ENCODE data around the gene SLC35C1.

SLC35C1 gene

GRCh38 chr11:45772449-45772774 is 32.5 kb upstream of the SLC35C1 start:
- H3K27ac ChIP-seq (ENCODE audit: low read depth, low read length): no peak overlapping the region
- H3K27me3 ChIP-seq (ENCODE audit: control insufficient read depth, insufficient read depth, low read length): peaks cover 2% of the 10 kb centered on the region
- H3K4me1 ChIP-seq (ENCODE audit: control insufficient read depth, insufficient read depth, low read length): no peaks in the 10 kb centered on the region
- no peak overlapping the region for H3K4me3 ChIP-seq (ENCODE audit: low read length)
- no peaks in the 10 kb centered on the region for H3K36me3 ChIP-seq (ENCODE audit: control insufficient read depth, insufficient read depth, low read length)
- H3K9ac ChIP-seq (ENCODE audit: low read length): no peak overlapping the region

DNA sequence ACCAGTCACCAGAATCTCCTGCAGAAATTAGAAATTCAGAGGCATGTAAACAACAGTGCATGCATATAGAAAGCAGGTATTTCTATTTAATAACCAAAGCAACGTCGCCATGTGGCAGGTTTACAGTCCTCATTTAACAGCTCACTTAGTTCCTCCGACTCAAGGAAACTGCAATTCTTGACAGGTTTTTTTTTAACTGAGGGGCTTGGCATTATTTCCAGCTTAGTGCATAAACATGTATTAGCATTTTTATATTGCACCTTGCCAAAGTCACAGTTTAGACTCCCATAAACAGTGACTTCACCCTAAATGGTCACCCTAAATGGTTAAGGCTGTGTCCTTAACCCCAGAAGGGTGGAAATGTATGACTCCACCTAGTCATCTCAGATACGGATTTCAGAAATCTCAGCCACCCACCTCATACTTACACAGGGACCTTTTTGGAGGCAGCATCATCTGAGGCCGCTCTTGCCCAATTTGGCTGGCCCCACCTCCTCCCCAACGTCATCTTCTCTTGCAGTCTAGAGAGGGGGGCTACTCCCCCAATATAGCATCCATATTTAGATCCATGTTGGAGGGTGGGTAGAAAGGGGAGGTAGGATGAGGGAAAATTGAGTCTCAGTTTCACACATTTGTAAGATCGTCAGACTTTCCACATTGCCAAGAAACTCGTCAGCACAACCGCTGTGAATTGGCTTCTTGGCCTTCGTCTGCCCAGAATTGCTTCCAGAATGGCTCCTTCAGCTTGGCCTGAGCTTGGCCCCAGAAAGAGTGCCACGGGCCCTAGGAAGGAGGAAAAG is 31.8 kb upstream of the SLC35C1 start:
- H3K36me3 ChIP-seq (ENCODE audit: control insufficient read depth, insufficient read depth, low read length): no peaks in the 10 kb centered on the region
- no peak overlapping the region for H3K27ac ChIP-seq (ENCODE audit: low read depth, low read length)
- H3K4me3 ChIP-seq (ENCODE audit: low read length): no peak overlapping the region
- H3K27me3 ChIP-seq (ENCODE audit: control insufficient read depth, insufficient read depth, low read length): peaks cover 2% of the 10 kb centered on the region
- no peaks in the 10 kb centered on the region for H3K4me1 ChIP-seq (ENCODE audit: control insufficient read depth, insufficient read depth, low read length)
- H3K9ac ChIP-seq (ENCODE audit: low read length): no peak overlapping the region

- Histone ChIP-seq H3K36me3 (ENCODE audit: control insufficient read depth, insufficient read depth, low read length) (no peaks in the 10 kb centered on the region), H3K4me1 (ENCODE audit: control insufficient read depth, insufficient read depth, low read length) (no peaks in the 10 kb centered on the region), H3K27ac (ENCODE audit: low read depth, low read length) (no peak overlapping the region), H3K9ac (ENCODE audit: low read length) (no peak overlapping the region), H3K4me3 (ENCODE audit: low read length) (no peak overlapping the region), H3K27me3 (ENCODE audit: control insufficient read depth, insufficient read depth, low read length) (peaks cover 2% of the 10 kb centered on the region)
Measured at GRCh38 chr11:45773786-45774655, 30.9 kb upstream of the SLC35C1 start.

DNA sequence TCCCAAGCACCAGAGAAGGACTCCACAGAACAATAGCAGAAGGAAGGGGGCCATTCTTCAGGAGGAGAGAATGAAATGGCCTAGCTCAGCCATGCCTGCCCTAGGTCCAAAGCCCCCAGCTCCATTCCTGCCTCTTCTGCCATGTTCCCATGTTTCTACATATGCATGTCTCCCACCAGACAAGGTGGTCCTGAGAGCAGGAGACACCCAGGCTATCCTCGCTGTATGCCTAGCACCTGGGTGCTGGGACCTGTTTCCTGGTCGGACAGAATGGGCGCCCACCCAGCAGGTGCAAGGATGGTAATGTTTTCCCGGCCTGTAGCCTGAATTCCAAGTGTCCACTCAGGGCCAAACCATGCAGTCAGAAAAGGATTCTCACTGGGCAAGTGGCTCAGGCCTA is 30.2 kb upstream of the SLC35C1 start:
- no peak overlapping the region for H3K9ac ChIP-seq (ENCODE audit: low read length)
- peaks cover 2% of the 10 kb centered on the region for H3K27me3 ChIP-seq (ENCODE audit: control insufficient read depth, insufficient read depth, low read length)
- no peaks in the 10 kb centered on the region for H3K4me1 ChIP-seq (ENCODE audit: control insufficient read depth, insufficient read depth, low read length)
- H3K27ac ChIP-seq (ENCODE audit: low read depth, low read length): no peak overlapping the region
- H3K36me3 ChIP-seq (ENCODE audit: control insufficient read depth, insufficient read depth, low read length): no peaks in the 10 kb centered on the region
- H3K4me3 ChIP-seq (ENCODE audit: low read length): no peak overlapping the region

GRCh38 chr11:45777127-45777969 is 27.6 kb upstream of the SLC35C1 start:
- H3K4me1 ChIP-seq (ENCODE audit: control insufficient read depth, insufficient read depth, low read length): no peaks in the 10 kb centered on the region
- H3K27ac ChIP-seq (ENCODE audit: low read depth, low read length): no peak overlapping the region
- no peak overlapping the region for H3K4me3 ChIP-seq (ENCODE audit: low read length)
- H3K9ac ChIP-seq (ENCODE audit: low read length): no peak overlapping the region
- no peaks in the 10 kb centered on the region for H3K27me3 ChIP-seq (ENCODE audit: control insufficient read depth, insufficient read depth, low read length)
- no peaks in the 10 kb centered on the region for H3K36me3 ChIP-seq (ENCODE audit: control insufficient read depth, insufficient read depth, low read length)

DNA sequence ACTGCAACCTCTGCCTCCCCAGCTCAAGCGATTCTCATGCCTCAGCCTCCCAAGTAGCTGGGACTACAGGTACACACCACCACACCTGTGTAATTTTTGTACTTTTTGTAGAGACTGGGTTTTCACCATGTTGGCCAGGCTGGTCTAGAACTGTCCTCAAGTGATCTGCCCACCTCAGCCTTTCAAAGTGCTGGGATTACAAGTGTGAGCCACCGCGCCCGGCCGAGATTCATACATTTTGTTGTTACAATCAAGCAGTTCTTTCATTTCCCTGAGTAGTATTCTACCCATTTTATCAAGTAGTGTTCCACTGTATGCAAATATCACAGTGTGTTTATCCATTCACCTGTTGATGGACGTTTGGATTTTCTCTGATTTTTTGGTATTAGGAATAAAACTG is 26.6 kb upstream of the SLC35C1 start:
- H3K36me3 ChIP-seq (ENCODE audit: control insufficient read depth, insufficient read depth, low read length): no peaks in the 10 kb centered on the region
- no peaks in the 10 kb centered on the region for H3K4me1 ChIP-seq (ENCODE audit: control insufficient read depth, insufficient read depth, low read length)
- no peak overlapping the region for H3K4me3 ChIP-seq (ENCODE audit: low read length)
- H3K27me3 ChIP-seq (ENCODE audit: control insufficient read depth, insufficient read depth, low read length): no peaks in the 10 kb centered on the region
- no peak overlapping the region for H3K27ac ChIP-seq (ENCODE audit: low read depth, low read length)
- H3K9ac ChIP-seq (ENCODE audit: low read length): no peak overlapping the region

GRCh38 chr11:45779602-45780001 is 25.3 kb upstream of the SLC35C1 start:
- Histone ChIP-seq H3K4me1 (ENCODE audit: control insufficient read depth, insufficient read depth, low read length) (no peaks in the 10 kb centered on the region), H3K27ac (ENCODE audit: low read depth, low read length) (no peak overlapping the region), H3K9ac (ENCODE audit: low read length) (no peak overlapping the region), H3K36me3 (ENCODE audit: control insufficient read depth, insufficient read depth, low read length) (no peaks in the 10 kb centered on the region), H3K27me3 (ENCODE audit: control insufficient read depth, insufficient read depth, low read length) (no peaks in the 10 kb centered on the region), H3K4me3 (ENCODE audit: low read length) (no peak overlapping the region)

- Histone ChIP-seq H3K36me3 (ENCODE audit: control insufficient read depth, insufficient read depth, low read length) (no peaks in the 10 kb centered on the region), H3K4me1 (ENCODE audit: control insufficient read depth, insufficient read depth, low read length) (no peaks in the 10 kb centered on the region)
Measured at GRCh38 chr11:45786272-45786671, 18.7 kb upstream of the SLC35C1 start.

DNA sequence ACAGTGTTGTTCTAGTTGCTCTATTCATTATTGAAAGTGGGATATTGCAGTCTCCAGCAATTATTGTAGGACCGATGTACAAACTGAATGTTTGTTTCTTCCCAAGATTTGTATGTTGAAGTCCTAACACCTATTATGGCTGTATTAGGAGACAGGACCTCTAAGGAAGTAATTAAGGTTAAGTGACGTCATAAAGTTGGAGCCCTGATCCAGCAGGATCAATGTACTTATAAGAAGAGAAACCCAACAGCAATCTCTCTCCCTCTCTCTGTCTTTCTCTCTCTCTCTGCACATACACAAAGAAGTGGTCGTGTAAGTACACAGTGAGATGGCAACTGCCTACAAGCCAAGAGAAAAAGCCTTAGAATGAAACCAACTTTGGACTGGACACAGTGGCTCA is 16.1 kb upstream of the SLC35C1 start:
- Histone ChIP-seq H3K36me3 (ENCODE audit: control insufficient read depth, insufficient read depth, low read length) (no peaks in the 10 kb centered on the region), H3K27ac (ENCODE audit: low read depth, low read length) (no peak overlapping the region), H3K4me1 (ENCODE audit: control insufficient read depth, insufficient read depth, low read length) (no peaks in the 10 kb centered on the region), H3K27me3 (ENCODE audit: control insufficient read depth, insufficient read depth, low read length) (no peaks in the 10 kb centered on the region), H3K4me3 (ENCODE audit: low read length) (no peak overlapping the region), H3K9ac (ENCODE audit: low read length) (no peak overlapping the region)

More at GRCh38 chr11:45786272-45786671, 18.7 kb upstream of the SLC35C1 start:
- H3K9ac ChIP-seq (ENCODE audit: low read length): no peak overlapping the region
- H3K27me3 ChIP-seq (ENCODE audit: control insufficient read depth, insufficient read depth, low read length): no peaks in the 10 kb centered on the region
- H3K27ac ChIP-seq (ENCODE audit: low read depth, low read length): no peak overlapping the region
- no peak overlapping the region for H3K4me3 ChIP-seq (ENCODE audit: low read length)

GRCh38 chr11:45791524-45791923 is 13.4 kb upstream of the SLC35C1 start:
- no peak overlapping the region for H3K4me3 ChIP-seq (ENCODE audit: low read length)
- H3K27me3 ChIP-seq (ENCODE audit: control insufficient read depth, insufficient read depth, low read length): no peaks in the 10 kb centered on the region
- H3K9ac ChIP-seq (ENCODE audit: low read length): no peak overlapping the region
- H3K36me3 ChIP-seq (ENCODE audit: control insufficient read depth, insufficient read depth, low read length): no peaks in the 10 kb centered on the region
- H3K27ac ChIP-seq (ENCODE audit: low read depth, low read length): no peak overlapping the region
- H3K4me1 ChIP-seq (ENCODE audit: control insufficient read depth, insufficient read depth, low read length): no peaks in the 10 kb centered on the region

- Histone ChIP-seq H3K4me1 (ENCODE audit: control insufficient read depth, insufficient read depth, low read length) (no peaks in the 10 kb centered on the region), H3K9ac (ENCODE audit: low read length) (no peak overlapping the region), H3K27me3 (ENCODE audit: control insufficient read depth, insufficient read depth, low read length) (no peaks in the 10 kb centered on the region), H3K4me3 (ENCODE audit: low read length) (no peak overlapping the region), H3K27ac (ENCODE audit: low read depth, low read length) (no peak overlapping the region), H3K36me3 (ENCODE audit: control insufficient read depth, insufficient read depth, low read length) (no peaks in the 10 kb centered on the region)
Measured at GRCh38 chr11:45794169-45794568, 10.8 kb upstream of the SLC35C1 start.

GRCh38 chr11:45795379-45795778 is 9.6 kb upstream of the SLC35C1 start:
- H3K4me3 ChIP-seq (ENCODE audit: low read length): no peak overlapping the region
- no peak overlapping the region for H3K9ac ChIP-seq (ENCODE audit: low read length)
- H3K27me3 ChIP-seq (ENCODE audit: control insufficient read depth, insufficient read depth, low read length): no peaks in the 10 kb centered on the region
- no peak overlapping the region for H3K27ac ChIP-seq (ENCODE audit: low read depth, low read length)
- no peaks in the 10 kb centered on the region for H3K36me3 ChIP-seq (ENCODE audit: control insufficient read depth, insufficient read depth, low read length)
- no peaks in the 10 kb centered on the region for H3K4me1 ChIP-seq (ENCODE audit: control insufficient read depth, insufficient read depth, low read length)

Data from rectal smooth muscle tissue (tissue), 1 donor.